Ishikawa (cell line): ENCODE measurements around the gene ADCY1.

Source experiments
- CEBPB ChIP-seq: IDR thresholded peaks from 2 replicates; pipeline ENCODE4 v1.6.1; 2012
- CREB1 ChIP-seq: IDR thresholded peaks from 2 replicates; pipeline ENCODE4 v1.6.1; 2012; ENCODE audit warnings: low read depth
- EGR1 ChIP-seq: IDR thresholded peaks from 2 replicates; pipeline ENCODE4 v1.6.1; 2012
- EP300 ChIP-seq: IDR thresholded peaks from 2 replicates; pipeline ENCODE4 v1.6.1; 2012; ENCODE audit warnings: borderline replicate concordance
- FOXM1 ChIP-seq: IDR thresholded peaks from 2 replicates; pipeline ENCODE4 v1.6.1; 2012; ENCODE audit warnings: low read depth, borderline replicate concordance
- NFIC ChIP-seq: IDR thresholded peaks from 2 replicates; pipeline ENCODE4 v1.6.1; 2012
- RAD21 ChIP-seq: IDR thresholded peaks from 2 replicates; pipeline ENCODE4 v1.6.1; 2012; ENCODE audit warnings: low read depth
- TAF1 ChIP-seq: IDR thresholded peaks from 2 replicates; pipeline ENCODE4 v1.6.1; 2012; ENCODE audit warnings: low read depth, mild to moderate bottlenecking
- TCF12 ChIP-seq: IDR thresholded peaks from 2 replicates; pipeline ENCODE4 v1.6.1; 2012; ENCODE audit warnings: low read depth
- TEAD4 ChIP-seq: IDR thresholded peaks from 2 replicates; pipeline ENCODE4 v1.6.1; 2012
- YY1 ChIP-seq: IDR thresholded peaks from 2 replicates; pipeline ENCODE4 v1.6.1; 2012; ENCODE audit warnings: low read depth
- ZBTB7A ChIP-seq: IDR thresholded peaks from 2 replicates; pipeline ENCODE4 v1.6.1; 2012; ENCODE audit warnings: low read depth
- TF ChIP-seq, protein P1 (sequence below): IDR thresholded peaks from 2 replicates; pipeline ENCODE4 v1.6.1; 2012
- TF ChIP-seq, protein P2 (sequence below): IDR thresholded peaks from 2 replicates; pipeline ENCODE4 v1.6.1; 2012
- TF ChIP-seq, protein P3 (sequence below): IDR thresholded peaks from 2 replicates; pipeline ENCODE4 v1.6.1; 2012; ENCODE audit warnings: low read depth, mild to moderate bottlenecking

ADCY1 gene

DNA sequence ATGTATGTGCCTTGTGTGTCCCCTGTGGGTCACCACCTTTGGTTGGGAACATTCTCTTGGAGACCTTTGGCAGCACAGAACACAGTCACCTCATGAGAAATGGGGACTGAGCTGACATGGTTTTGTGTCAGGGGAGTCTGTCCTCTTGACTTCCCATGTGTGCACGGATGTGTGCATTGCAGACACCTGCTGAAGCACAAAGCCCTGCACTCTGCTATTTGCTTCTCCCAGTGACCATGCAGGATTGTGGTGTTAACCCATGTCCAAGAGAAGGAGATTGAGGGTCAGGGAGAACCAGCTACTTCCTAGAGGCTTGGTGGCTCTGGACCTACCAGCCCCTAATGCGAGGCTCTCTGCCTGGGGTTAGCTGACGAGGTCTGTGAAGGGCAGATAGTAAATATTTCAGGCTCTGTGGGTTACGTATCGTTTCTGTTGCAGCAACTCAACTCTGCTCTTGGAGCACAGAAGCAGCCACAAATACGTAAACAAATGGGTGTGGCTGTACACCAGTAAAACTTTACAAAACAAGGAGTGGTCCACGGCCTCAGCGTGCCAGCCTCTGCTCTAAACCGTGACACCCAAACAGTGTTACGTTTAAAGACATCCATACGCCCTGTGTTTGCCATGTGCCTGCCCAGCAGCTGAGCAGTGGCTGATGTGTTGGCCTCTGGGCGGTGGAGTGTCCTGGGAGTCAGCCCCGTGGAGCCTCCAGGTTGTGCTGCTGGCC is 51.7 kb downstream of the ADCY1 start:
- TF ChIP-seq FOXM1 = no peak
- TF ChIP-seq, protein P1, sequence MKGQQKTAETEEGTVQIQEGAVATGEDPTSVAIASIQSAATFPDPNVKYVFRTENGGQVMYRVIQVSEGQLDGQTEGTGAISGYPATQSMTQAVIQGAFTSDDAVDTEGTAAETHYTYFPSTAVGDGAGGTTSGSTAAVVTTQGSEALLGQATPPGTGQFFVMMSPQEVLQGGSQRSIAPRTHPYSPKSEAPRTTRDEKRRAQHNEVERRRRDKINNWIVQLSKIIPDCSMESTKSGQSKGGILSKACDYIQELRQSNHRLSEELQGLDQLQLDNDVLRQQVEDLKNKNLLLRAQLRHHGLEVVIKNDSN = no peak
- no peak for TF ChIP-seq EGR1
- no peak for TF ChIP-seq TAF1
- TF ChIP-seq NFIC = no peak
- no peak for TF ChIP-seq EP300
- no peak for TF ChIP-seq TCF12
- TF ChIP-seq RAD21 = no peak
- no peak for TF ChIP-seq TEAD4
- TF ChIP-seq CREB1 = no peak
- TF ChIP-seq, protein P2, sequence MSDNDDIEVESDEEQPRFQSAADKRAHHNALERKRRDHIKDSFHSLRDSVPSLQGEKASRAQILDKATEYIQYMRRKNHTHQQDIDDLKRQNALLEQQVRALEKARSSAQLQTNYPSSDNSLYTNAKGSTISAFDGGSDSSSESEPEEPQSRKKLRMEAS = no peak
- TF ChIP-seq, protein P3, sequence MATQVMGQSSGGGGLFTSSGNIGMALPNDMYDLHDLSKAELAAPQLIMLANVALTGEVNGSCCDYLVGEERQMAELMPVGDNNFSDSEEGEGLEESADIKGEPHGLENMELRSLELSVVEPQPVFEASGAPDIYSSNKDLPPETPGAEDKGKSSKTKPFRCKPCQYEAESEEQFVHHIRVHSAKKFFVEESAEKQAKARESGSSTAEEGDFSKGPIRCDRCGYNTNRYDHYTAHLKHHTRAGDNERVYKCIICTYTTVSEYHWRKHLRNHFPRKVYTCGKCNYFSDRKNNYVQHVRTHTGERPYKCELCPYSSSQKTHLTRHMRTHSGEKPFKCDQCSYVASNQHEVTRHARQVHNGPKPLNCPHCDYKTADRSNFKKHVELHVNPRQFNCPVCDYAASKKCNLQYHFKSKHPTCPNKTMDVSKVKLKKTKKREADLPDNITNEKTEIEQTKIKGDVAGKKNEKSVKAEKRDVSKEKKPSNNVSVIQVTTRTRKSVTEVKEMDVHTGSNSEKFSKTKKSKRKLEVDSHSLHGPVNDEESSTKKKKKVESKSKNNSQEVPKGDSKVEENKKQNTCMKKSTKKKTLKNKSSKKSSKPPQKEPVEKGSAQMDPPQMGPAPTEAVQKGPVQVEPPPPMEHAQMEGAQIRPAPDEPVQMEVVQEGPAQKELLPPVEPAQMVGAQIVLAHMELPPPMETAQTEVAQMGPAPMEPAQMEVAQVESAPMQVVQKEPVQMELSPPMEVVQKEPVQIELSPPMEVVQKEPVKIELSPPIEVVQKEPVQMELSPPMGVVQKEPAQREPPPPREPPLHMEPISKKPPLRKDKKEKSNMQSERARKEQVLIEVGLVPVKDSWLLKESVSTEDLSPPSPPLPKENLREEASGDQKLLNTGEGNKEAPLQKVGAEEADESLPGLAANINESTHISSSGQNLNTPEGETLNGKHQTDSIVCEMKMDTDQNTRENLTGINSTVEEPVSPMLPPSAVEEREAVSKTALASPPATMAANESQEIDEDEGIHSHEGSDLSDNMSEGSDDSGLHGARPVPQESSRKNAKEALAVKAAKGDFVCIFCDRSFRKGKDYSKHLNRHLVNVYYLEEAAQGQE = no peak
- no peak for TF ChIP-seq CEBPB
- TF ChIP-seq YY1 = no peak
- TF ChIP-seq ZBTB7A = no peak

DNA sequence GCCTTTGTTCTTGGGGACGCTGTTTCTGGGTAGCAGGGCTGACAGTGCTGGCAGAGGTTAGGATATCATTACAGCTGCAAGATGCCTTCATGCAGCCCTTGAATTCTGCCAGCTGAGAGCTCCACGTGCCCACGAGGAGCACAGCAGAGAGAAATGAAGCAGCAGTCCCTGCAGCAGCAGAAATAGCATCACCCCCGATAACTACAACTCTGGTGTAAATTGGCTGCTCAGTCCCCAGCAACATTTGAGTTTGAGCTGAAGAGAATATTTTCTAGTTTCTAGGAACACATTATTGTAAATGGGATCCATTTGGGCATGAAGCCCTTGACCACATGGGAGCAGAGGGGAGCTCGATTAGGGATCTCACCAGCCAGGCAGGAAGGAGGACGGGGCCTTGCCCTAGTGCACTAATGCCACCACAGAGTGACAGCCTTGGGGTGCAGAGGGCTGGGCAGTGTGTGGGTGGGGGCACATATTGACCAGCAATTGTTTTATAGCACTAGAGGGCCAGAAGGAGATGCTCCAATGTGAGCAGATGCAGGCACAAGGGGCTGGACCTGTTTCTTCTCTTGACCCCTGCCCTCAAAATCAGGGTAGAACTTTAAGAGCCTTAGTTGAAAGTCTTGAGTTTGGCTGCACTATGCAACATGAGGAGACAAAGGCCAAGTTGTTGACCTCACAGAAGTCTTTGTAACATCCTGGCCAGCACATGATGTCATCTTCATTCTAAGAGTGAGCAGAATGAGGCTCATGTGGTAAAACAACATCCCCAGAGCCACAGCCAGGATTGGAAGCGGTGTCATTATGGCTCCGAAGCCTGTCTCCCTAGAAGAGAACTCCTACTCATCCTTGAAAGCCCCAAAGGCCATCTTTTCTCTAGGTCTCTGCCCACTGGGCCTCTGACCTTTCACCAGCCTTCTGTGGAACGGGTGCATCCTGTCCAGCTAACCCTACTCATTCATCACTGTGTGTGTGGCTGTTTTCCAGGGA is 52.6 kb downstream of the ADCY1 start:
- TF ChIP-seq TAF1 (no peak), CEBPB (no peak), RAD21 (no peak), ZBTB7A (no peak), NFIC (no peak), TEAD4 (no peak)

- TF ChIP-seq CEBPB = no peak
- TF ChIP-seq, protein P3 = no peak
- no peak for TF ChIP-seq TCF12
- no peak for TF ChIP-seq TEAD4
- TF ChIP-seq NFIC = no peak
- TF ChIP-seq RAD21 = no peak
- TF ChIP-seq, protein P1 = no peak
- TF ChIP-seq, protein P2 = no peak
- TF ChIP-seq EGR1 = no peak
Measured at GRCh38 chr7:45627691-45628456, 53.7 kb downstream of the ADCY1 start.

GRCh38 chr7:45631569-45631968 is 57.4 kb downstream of the ADCY1 start:
- TF ChIP-seq CEBPB = no peak

DNA sequence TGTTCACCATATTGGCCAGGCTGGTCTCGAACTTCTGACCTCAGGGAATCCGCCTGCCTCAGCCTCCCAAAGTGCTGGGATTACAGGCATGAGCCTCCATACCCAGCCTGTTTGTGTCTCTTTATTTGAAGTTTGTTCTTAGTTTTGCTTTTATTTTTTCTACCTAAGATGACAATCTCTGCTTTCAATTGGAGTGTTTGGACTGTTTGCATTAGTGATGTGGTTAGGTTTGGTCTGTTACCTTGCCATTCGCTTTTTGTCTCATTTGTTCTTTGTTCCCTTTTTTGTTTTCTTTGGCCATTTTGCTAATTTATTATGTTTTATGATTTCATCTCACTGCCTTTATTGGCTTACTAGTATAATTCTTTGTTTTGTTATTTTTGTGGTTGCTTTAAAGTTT is 62.6 kb downstream of the ADCY1 start:
- no peak for TF ChIP-seq ZBTB7A
- TF ChIP-seq, protein P1 = no peak
- TF ChIP-seq EP300 = no peak
- TF ChIP-seq, protein P3 = no peak
- no peak for TF ChIP-seq TAF1
